Astrocyte of the spinal cord (primary cell): ENCODE measurements around the gene MMP8.

ENCODE experiments used
- DNase-seq: peaks from one replicate; pipeline ENCODE4 v3.0.0; 2011; ENCODE audit warnings: low read depth, low spot score
- H3K4me3 ChIP-seq: 2 replicates; pipeline ENCODE4 v1.5.1; 2011; ENCODE audit warnings: low read depth, mild to moderate bottlenecking, low read length, moderate library complexity
- CTCF ChIP-seq: IDR thresholded peaks from 2 replicates; pipeline ENCODE4 v1.5.1; 2012; ENCODE audit warnings: low read depth, mild to moderate bottlenecking, low read length, inconsistent platforms
- in situ Hi-C: cut with HindIII; loops from 2 replicates; pipeline ENCODE4 v1.10.0; 2017; ENCODE audit warnings: low sequenced_read_pairs

MMP8 gene

GRCh38 chr11:102722821-102723220 is 1.9 kb downstream of the MMP8 start:
- no peak for DNase-seq
- in situ Hi-C loops = no loop called here
- no peak for TF ChIP-seq CTCF
- no peak overlapping the region for H3K4me3 ChIP-seq

- no peak for DNase-seq
- in situ Hi-C loops = no loop called here
- no peak for TF ChIP-seq CTCF
- no peak overlapping the region for H3K4me3 ChIP-seq
These were observed 5.0 kb downstream of the MMP8 start for GRCh38 chr11:102719620-102720277.

GRCh38 chr11:102717280-102717679 is 7.5 kb downstream of the MMP8 start:
- in situ Hi-C loops = no loop called here
- DNase-seq = no peak
- H3K4me3 ChIP-seq = no peak overlapping the region
- no peak for TF ChIP-seq CTCF

- DNase-seq = no peak
- in situ Hi-C loops = no loop called here
- no peak overlapping the region for H3K4me3 ChIP-seq
- TF ChIP-seq CTCF = no peak
These were observed 8.2 kb downstream of the MMP8 start for GRCh38 chr11:102716527-102716926.

GRCh38 chr11:102712137-102712536 is 12.6 kb downstream of the MMP8 start:
- in situ Hi-C loops = no loop called here
- DNase-seq = no peak

GRCh38 chr11:102709201-102709945 is 15.4 kb downstream of the MMP8 start:
- no peak for TF ChIP-seq CTCF
- H3K4me3 ChIP-seq = no peak overlapping the region
- DNase-seq = no peak
- in situ Hi-C loops = no loop called here

More at GRCh38 chr11:102712137-102712536, 12.6 kb downstream of the MMP8 start:
- H3K4me3 ChIP-seq = no peak overlapping the region
- no peak for TF ChIP-seq CTCF
